Spleen (tissue), 7 donors: ENCODE data around the gene NCK2.

Source experiments
- CTCF ChIP-seq, 11 experiments: fragments of 200-600 bp in 7 of 11; fragments of 450-650 bp in 4 of 11; sonication (generic) in 4 of 11; IDR thresholded peaks in 8 of 11; conservative IDR thresholded peaks in 3 of 11; 1 replicate in 7 of 11; 2 replicates in 4 of 11; pipeline versions ENCODE4 v1.4.0 to v1.8.0; 2016 to 2021; ENCODE audit warnings: antibody characterized with exemption in 11 of 11, inconsistent platforms in 4 of 11, mild to moderate bottlenecking in 1 of 11
- POLR2AphosphoS5 ChIP-seq, 3 donors: sonication (generic); formaldehyde crosslinking; IDR thresholded peaks; one replicate each; pipeline ENCODE4 v1.5.1; 2017; ENCODE audit warnings: antibody characterized with exemption in 3 of 3
- donor health status: DM: no; HTN: no; CAD: no; lungs with moderate emphysema.
- donor health status: DM: no; HTN: no; CAD: no.
- donor health status: DM: no; HTN: no; CAD: no.

GRCh38 chr2:105741617-105742016 is 3.1 kb upstream of the NCK2 start:
- no peak for TF ChIP-seq CTCF (IDR thresholded peaks at IDR 0.05 in 8 of 11, conservative IDR thresholded peaks at IDR 0.05 in 3 of 11)
- no peak for TF ChIP-seq POLR2AphosphoS5 (IDR thresholded peaks at IDR 0.05)
